ENCODE measurements around the gene JMJD7. TPM values are rescaled to one million over a fixed set of nuclear protein-coding genes. Genes with fewer than 3 reads are reported as not detected.

JMJD7 gene
- total RNA-seq, 4 donors from 2014 or later: 1.9 to 10.9 (median 7.6) TPM

GRCh38 chr15:41789662-41790061 lies 38.2 kb upstream of the JMJD7 start:
- intact Hi-C loops (cut with DNase I; ENCODE audit: low total_unique reads): no loop called here
- Histone ChIP-seq H3K36me3 (no peaks in the 10 kb centered on the region), H3K27me3 (no peaks in the 10 kb centered on the region), H3K27ac (no peak overlapping the region), H3K4me1 (peaks cover 9 to 33% (median 23%) of the 10 kb centered on the region in 4 donors), H3K4me3 (no peak overlapping the region), H3K9me3 (no peaks in the 10 kb centered on the region)
- in situ Hi-C loops (cut with MboI; ENCODE audit: low pct_ligation_motif_present in 1 of 4, low pct_unique_long_range_greater_than_20kb in 1 of 4, low sequenced_read_pairs in 3 of 4): no loop called here
- no peak for DNase-seq
- TF ChIP-seq CTCF (IDR thresholded peaks at IDR 0.05) (no peak), EP300 (IDR thresholded peaks at IDR 0.05; ENCODE audit: low read depth) (no peak), POLR2A (IDR thresholded peaks at IDR 0.05) (no peak)

DNA sequence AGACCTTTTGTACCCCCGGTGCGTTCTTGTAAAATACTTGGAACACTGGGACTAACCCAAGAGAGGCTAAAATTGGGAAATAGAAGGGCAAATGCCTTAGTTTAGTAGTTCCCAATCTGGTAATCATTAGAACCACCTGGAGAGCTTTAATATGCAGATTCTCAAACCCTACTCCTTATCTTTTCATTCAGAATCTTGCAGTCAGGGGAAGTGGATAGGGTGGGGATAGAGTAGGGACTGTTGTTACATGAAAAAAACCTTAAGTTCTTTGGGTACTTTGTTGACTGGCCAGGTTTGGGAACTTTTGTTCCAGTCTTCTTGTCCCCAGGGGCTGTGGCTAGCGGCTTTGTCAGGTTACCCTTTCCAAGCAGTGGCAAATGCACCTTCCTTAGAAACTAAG lies 37.7 kb upstream of the JMJD7 start:
- 83 to 98% methylated on average over 2 to 3 of the region's 3 CpGs for WGBS, 2 donors (ENCODE audit: low coverage in 1 of 2)
- TF ChIP-seq EP300 (IDR thresholded peaks at IDR 0.05; ENCODE audit: low read depth): no peak
- no peak for TF ChIP-seq POLR2A (IDR thresholded peaks at IDR 0.05)
- no peak for TF ChIP-seq POLR2AphosphoS5 (IDR thresholded peaks at IDR 0.05)
- no peak for TF ChIP-seq CTCF (IDR thresholded peaks at IDR 0.05)
- Histone ChIP-seq H3K27me3 (no peaks in the 10 kb centered on the region), H3K4me3 (no peak overlapping the region), H3K27ac (no peak overlapping the region), H3K4me1 (peaks cover 9 to 33% (median 23%) of the 10 kb centered on the region in 4 donors), H3K36me3 (no peaks in the 10 kb centered on the region), H3K9me3 (no peaks in the 10 kb centered on the region)
- in situ Hi-C loops (cut with MboI; ENCODE audit: low pct_ligation_motif_present in 1 of 4, low pct_unique_long_range_greater_than_20kb in 1 of 4, low sequenced_read_pairs in 3 of 4): no loop called here
- intact Hi-C loops (cut with DNase I; ENCODE audit: low total_unique reads): no loop called here
- DNase-seq: no peak

- Histone ChIP-seq H3K27ac (peak overlapping the region in 1 of 4 donors; percentile 42), H3K4me3 (no peak overlapping the region), H3K4me1 (peaks cover 9 to 36% (median 24%) of the 10 kb centered on the region in 4 donors), H3K9me3 (no peaks in the 10 kb centered on the region), H3K27me3 (no peaks in the 10 kb centered on the region), H3K36me3 (no peaks in the 10 kb centered on the region)
- TF ChIP-seq POLR2AphosphoS5 (IDR thresholded peaks at IDR 0.05) (no peak), EP300 (IDR thresholded peaks at IDR 0.05; ENCODE audit: low read depth) (no peak), CTCF (IDR thresholded peaks at IDR 0.05) (no peak), POLR2A (IDR thresholded peaks at IDR 0.05) (no peak)
- in situ Hi-C loops (cut with MboI; ENCODE audit: low pct_ligation_motif_present in 1 of 4, low pct_unique_long_range_greater_than_20kb in 1 of 4, low sequenced_read_pairs in 3 of 4): no loop called here
- intact Hi-C loops (cut with DNase I; ENCODE audit: low total_unique reads): no loop called here
- DNase-seq: no peak
- WGBS, 2 donors (ENCODE audit: low coverage in 1 of 2): 73 to 82% methylated on average over 2 to 5 of the region's 5 CpGs
Observed at GRCh38 chr15:41790756-41791546, 36.9 kb upstream of the JMJD7 start.

GRCh38 chr15:41791547-41791937 lies 36.4 kb upstream of the JMJD7 start:
- WGBS, 2 donors (ENCODE audit: low coverage in 1 of 2): 93 to 100% methylated on average over 1 to 4 of the region's 4 CpGs
- Histone ChIP-seq H3K27ac (peak overlapping the region in 1 of 4 donors; percentile 42), H3K27me3 (no peaks in the 10 kb centered on the region), H3K4me1 (peaks cover 9 to 42% (median 26%) of the 10 kb centered on the region in 4 donors), H3K9me3 (no peaks in the 10 kb centered on the region), H3K4me3 (no peak overlapping the region), H3K36me3 (no peaks in the 10 kb centered on the region)
- TF ChIP-seq POLR2A (IDR thresholded peaks at IDR 0.05): no peak
- TF ChIP-seq CTCF (IDR thresholded peaks at IDR 0.05): no peak
- no peak for TF ChIP-seq EP300 (IDR thresholded peaks at IDR 0.05; ENCODE audit: low read depth)
- no peak for TF ChIP-seq POLR2AphosphoS5 (IDR thresholded peaks at IDR 0.05)
- no peak for DNase-seq
- intact Hi-C loops (cut with DNase I; ENCODE audit: low total_unique reads) (no loop called here), in situ Hi-C loops (cut with MboI; ENCODE audit: low pct_ligation_motif_present in 1 of 4, low pct_unique_long_range_greater_than_20kb in 1 of 4, low sequenced_read_pairs in 3 of 4) (no loop called here)

Data from transverse colon (tissue), 4 donors.